ENCODE measurements around the gene SPTB.

GRCh38 chr14:64880221-64881121 is 764 bp upstream of the SPTB start:
- TF ChIP-seq TAF1 (IDR thresholded peaks at IDR 0.05; ENCODE audit: borderline replicate concordance, low read depth, low read length): no peak
- TF ChIP-seq USF2 (IDR thresholded peaks at IDR 0.05; ENCODE audit: borderline replicate concordance, low read depth, low read length): no peak
- no peak for TF ChIP-seq EP300 (IDR thresholded peaks at IDR 0.05; ENCODE audit: borderline replicate concordance in 1 of 2, control insufficient read depth in 1 of 2, low read depth in 2 of 2, low read length in 2 of 2)
- no peak for TF ChIP-seq ESRRA (IDR thresholded peaks at IDR 0.05; ENCODE audit: low read length)
- TF ChIP-seq RELB (IDR thresholded peaks at IDR 0.05; ENCODE audit: low read depth): no peak
- no peak for TF ChIP-seq YBX1 (IDR thresholded peaks at IDR 0.05)
- no peak for TF ChIP-seq CREM (IDR thresholded peaks at IDR 0.05; ENCODE audit: low read depth)
- TF ChIP-seq BRCA1 (IDR thresholded peaks at IDR 0.05; ENCODE audit: low read depth, low read length): no peak
- no peak for TF ChIP-seq CHD2 (IDR thresholded peaks at IDR 0.05; ENCODE audit: borderline replicate concordance, low read depth, low read length)
- no peak for TF ChIP-seq CTCF (IDR thresholded peaks at IDR 0.05 in 2 of 3, conservative IDR thresholded peaks at IDR 0.05 in 1 of 3; ENCODE audit: control insufficient read depth in 2 of 3, extremely low read depth in 1 of 3, insufficient read depth in 1 of 3, low read depth in 3 of 3, low read length in 3 of 3)
- TF ChIP-seq RAD51 (IDR thresholded peaks at IDR 0.05): no peak
